HG02588 (cell line): ENCODE results near the gene SELENOS.

Source experiments
- ATAC-seq: cut with Tn5 transposase; IDR thresholded peaks from one replicate; pipeline ENCODE4 v1.9.1; 2021; ENCODE audit warnings: mild to moderate bottlenecking, moderate library complexity; ENCODE audit not compliant: unreplicated experiment

The SELENOS gene

GRCh38 chr15:101225658-101226057 is 51.6 kb downstream of the SELENOS start:
- ATAC-seq, result no peak
